LNCaP clone FGC (cell line): ENCODE results near the gene HOGA1.
"Not testable (repeated sequence)": the region's sequence is repeated elsewhere in the genome, so short reads cannot be mapped to it uniquely, and the experiment has no call there.

Experiments
- DNase-seq: peaks from one replicate; pipeline ENCODE4 v3.0.0-alpha.2; 2011; ENCODE audit warnings: low read depth
- H3K4me3 ChIP-seq: 2 replicates; pipeline ENCODE4 v1.5.1; 2011; ENCODE audit warnings: mild to moderate bottlenecking, low read depth, low read length, control low read depth
- TF ChIP-seq, protein P1 (sequence below): IDR thresholded peaks from 2 replicates; pipeline ENCODE4 v1.5.1; 2012; ENCODE audit warnings: mild to moderate bottlenecking; ENCODE audit not compliant: control insufficient read depth, insufficient read depth; ENCODE audit errors: extremely low read depth

Gene HOGA1

DNA sequence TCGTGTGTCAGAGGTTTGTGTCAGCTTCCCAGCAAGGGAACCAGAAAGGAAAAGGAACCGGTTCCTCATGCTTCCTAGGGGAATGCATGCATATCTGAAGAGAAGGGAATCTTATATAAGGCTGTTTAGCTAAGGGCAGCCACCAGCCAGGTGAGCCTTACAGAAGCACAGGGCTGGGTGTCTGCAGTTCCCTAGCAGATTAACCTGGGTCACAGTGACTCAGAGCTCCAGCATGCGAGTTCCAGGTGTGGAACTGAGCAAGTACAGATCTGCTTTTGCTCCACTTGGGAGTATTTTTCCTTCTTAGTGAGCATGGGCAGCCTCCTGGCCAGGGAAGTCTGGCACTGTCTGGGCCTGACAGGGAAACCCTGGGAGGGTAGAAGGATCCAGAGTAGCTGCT is 12.6 kb upstream of the HOGA1 start:
- TF ChIP-seq, protein P1, sequence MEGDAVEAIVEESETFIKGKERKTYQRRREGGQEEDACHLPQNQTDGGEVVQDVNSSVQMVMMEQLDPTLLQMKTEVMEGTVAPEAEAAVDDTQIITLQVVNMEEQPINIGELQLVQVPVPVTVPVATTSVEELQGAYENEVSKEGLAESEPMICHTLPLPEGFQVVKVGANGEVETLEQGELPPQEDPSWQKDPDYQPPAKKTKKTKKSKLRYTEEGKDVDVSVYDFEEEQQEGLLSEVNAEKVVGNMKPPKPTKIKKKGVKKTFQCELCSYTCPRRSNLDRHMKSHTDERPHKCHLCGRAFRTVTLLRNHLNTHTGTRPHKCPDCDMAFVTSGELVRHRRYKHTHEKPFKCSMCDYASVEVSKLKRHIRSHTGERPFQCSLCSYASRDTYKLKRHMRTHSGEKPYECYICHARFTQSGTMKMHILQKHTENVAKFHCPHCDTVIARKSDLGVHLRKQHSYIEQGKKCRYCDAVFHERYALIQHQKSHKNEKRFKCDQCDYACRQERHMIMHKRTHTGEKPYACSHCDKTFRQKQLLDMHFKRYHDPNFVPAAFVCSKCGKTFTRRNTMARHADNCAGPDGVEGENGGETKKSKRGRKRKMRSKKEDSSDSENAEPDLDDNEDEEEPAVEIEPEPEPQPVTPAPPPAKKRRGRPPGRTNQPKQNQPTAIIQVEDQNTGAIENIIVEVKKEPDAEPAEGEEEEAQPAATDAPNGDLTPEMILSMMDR, result no peak
- H3K4me3 ChIP-seq, result no peak overlapping the region
- no peak for DNase-seq

DNA sequence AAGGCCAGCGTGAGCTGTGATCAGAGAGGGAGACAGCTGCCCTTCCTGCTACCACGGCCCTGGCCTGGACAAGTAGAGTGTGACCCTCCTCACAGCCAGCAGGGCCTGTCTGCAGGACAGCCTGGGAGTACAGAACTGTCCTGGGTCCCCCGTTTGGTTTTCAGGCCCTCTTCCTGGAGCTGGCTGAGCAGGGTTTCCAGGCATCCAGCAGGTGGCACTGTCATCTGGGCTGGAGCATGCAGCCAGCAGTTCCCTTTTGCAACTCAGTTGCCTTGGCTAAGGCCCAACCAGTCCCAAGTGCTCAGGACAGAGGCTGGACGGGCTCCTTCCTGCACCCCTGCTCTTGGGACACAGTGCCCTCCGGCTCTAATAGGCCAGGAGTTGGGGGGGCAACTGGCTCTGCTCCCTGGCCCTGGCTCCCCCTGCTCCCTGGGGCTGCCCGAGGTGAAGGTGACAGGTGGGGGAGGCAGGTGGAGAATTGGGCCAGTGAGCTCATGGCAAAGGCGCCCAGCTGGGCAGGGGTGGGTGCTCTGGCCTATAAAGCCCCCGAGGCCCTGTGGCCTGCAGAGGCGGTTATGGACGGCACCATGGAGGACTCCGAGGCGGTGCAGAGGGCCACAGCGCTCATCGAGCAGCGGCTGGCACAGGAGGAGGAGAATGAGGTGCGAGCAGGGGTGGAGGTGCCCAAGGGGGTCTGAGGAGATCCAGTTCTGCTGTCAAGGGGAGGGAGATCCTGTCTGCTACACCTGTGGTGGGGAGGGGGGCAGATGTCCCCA is 11.8 kb upstream of the HOGA1 start, which contains the start of gene ANKRD2:
Gene ANKRD2 (plus strand): TSS at position 566 of the 776 bp plus-strand sequence. CDS start 10 bp downstream, at position 576.
- TF ChIP-seq, protein P1, result peak; percentile 97
- no peak within 1 kb of the TSS for H3K4me3 ChIP-seq
- peak; percentile 52 for DNase-seq

DNA sequence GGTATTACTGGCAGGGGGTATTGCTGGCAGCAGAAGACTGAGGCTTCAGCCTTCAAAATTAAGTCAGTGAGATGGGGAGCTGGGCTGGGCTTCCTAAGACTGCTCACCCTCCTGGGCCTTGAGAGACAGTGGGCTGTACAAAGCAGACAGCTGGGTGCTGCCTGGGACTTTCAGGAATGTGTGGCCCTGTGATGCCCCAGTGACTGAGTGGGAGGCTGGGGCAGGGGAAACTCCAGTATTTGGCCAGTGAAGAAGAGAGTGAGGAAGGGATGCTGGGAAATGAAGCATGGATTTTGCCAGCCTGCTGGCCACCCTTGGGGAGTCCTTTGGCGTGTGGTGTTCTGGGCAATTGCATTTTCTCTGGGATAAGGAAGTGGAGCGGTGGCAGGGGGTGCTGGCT is 11.2 kb upstream of the HOGA1 start:
- H3K4me3 ChIP-seq, result no peak overlapping the region
- TF ChIP-seq, protein P1, result no peak
- DNase-seq, result no peak

DNA sequence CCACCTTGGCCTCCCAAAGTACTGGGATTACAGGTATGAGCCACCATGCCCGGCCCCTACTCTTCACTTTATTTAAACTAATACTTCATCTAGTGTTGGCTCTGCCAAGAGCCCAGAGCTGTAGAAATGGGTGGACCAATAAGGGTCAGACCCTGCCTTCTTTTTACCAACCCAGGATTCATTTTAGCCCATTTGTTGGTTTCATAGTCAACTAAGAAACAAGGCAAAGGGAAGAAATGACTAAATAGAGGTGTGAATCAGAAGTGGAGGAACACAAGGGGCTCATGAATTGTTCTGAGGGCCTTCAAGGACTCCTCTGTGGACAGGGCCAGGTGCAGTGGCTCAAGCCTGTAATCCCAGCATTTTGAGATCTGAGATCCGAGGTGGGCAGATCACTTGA is 10.5 kb upstream of the HOGA1 start:
- H3K4me3 ChIP-seq, result no peak overlapping the region
- no peak for DNase-seq
- TF ChIP-seq, protein P1, result no peak

DNA sequence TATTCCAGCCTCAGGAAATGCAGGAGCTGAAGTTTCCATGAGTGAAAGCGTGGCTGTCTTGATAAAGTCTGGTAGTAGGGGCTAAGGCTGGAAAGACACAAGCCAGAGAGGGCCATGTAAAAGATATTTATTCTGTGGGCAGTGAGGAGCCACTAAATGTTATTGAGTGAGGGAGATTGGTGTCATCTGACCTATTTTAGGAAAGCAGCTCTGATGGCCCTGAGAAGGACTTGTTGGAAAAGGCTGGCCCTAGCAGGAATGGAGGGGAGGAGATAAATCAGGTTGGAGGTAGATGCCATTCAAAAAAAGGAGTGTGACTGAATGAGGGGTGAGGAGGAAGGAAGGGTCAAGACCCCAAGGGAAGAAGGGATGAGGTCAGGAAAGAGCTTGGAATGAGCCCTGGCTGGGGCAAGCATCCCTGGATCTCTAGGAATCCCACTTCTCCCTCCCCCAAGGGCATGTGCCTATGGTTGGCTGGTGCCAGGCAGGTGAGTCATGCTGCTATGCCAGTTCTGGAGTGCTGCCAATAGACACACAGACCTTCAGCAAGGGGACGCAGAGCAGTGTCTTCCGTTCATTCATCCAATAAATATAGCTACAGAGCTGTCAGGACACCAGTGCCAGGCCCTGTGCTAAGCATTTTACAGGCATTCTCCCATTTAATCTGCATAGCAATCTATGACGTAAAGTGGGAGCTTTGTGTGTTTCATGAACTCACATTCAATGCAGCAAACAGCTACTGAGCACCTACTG is 9.6 kb upstream of the HOGA1 start:
- peak; percentile 96 for DNase-seq
- TF ChIP-seq, protein P1, result no peak
- H3K4me3 ChIP-seq, result no peak overlapping the region

DNA sequence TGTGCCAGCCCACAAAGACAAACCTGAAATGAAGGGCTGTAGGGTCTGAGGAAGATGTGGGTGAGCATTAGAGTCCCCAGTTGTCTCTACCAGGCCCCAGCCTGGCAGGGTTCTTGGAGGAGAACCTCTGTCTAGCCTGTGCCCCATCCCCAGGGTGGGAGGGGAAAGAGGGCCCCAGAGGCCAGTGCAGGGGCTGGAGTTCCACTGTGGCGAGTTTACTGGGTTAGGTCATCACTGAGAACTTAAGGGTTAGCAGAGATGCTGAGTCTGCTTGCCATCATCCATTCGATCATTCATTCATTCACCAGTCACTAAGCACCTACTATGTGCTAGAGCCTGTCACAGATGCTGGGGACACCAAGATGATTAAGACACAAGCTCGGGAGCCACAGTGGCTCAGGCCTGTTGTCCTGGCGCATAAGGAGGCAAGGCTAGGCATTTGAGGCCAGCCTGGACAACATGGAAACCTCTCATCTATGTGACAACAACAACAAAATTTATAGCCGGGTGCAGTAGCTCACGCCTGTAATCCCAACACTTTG is 9.0 kb upstream of the HOGA1 start:
- H3K4me3 ChIP-seq, result no peak overlapping the region
- TF ChIP-seq, protein P1, result no peak
- DNase-seq, result no peak

DNA sequence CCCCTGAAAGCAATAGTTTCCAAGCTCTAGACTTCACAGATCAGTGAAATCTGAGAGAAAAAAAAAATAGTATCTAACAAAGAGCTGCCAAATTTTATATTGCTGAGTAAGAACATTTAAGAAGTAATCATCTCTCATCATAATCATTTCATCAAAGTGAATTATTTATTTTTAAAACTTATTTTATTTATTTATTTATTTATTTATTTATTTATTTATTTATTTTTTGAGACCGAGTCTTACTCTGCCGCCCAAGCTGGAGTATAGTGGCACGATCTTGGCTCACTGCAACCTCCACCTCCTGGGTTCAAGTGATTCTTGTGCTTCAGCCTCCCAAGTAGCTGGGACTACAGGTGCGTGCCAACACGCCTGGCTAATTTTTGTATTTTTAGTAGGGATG is 7.7 kb upstream of the HOGA1 start:
- DNase-seq, H3K4me3 ChIP-seq: not testable (repeated sequence)
